WERI-Rb-1 (cell line): ENCODE measurements around the gene SLC22A23.

Source experiments
- DNase-seq: peaks from one replicate; pipeline ENCODE4 v3.0.0-alpha.2; 2020
- H3K27ac ChIP-seq: fragments of 250-450 bp; sonication (Bioruptor Pico); 2 replicates; pipeline ENCODE4 v1.5.1; 2020; ENCODE audit warnings: mild to moderate bottlenecking, moderate library complexity
- H3K27me3 ChIP-seq: fragments of 250-450 bp; sonication (Bioruptor Pico); 2 replicates; pipeline ENCODE4 v1.5.1; 2021; ENCODE audit warnings: mild to moderate bottlenecking, low read depth, moderate library complexity; ENCODE audit not compliant: insufficient read depth, severe bottlenecking
- H3K36me3 ChIP-seq: fragments of 250-450 bp; sonication (Bioruptor Pico); 2 replicates; pipeline ENCODE4 v1.5.1; 2020; ENCODE audit warnings: mild to moderate bottlenecking, moderate library complexity
- H3K4me3 ChIP-seq: 2 replicates; pipeline ENCODE4 v1.5.1; 2011; ENCODE audit warnings: low read depth, mild to moderate bottlenecking, control low read depth, low read length
- H3K9me3 ChIP-seq: fragments of 250-450 bp; sonication (Bioruptor Pico); 2 replicates; pipeline ENCODE4 v1.5.1; 2021; ENCODE audit warnings: mild to moderate bottlenecking, moderate library complexity; ENCODE audit not compliant: severe bottlenecking
- CTCF ChIP-seq: IDR thresholded peaks from 2 replicates; pipeline ENCODE4 v1.5.1; 2011; ENCODE audit warnings: low read depth, mild to moderate bottlenecking, control low read depth, inconsistent platforms, low read length

SLC22A23 gene

DNA sequence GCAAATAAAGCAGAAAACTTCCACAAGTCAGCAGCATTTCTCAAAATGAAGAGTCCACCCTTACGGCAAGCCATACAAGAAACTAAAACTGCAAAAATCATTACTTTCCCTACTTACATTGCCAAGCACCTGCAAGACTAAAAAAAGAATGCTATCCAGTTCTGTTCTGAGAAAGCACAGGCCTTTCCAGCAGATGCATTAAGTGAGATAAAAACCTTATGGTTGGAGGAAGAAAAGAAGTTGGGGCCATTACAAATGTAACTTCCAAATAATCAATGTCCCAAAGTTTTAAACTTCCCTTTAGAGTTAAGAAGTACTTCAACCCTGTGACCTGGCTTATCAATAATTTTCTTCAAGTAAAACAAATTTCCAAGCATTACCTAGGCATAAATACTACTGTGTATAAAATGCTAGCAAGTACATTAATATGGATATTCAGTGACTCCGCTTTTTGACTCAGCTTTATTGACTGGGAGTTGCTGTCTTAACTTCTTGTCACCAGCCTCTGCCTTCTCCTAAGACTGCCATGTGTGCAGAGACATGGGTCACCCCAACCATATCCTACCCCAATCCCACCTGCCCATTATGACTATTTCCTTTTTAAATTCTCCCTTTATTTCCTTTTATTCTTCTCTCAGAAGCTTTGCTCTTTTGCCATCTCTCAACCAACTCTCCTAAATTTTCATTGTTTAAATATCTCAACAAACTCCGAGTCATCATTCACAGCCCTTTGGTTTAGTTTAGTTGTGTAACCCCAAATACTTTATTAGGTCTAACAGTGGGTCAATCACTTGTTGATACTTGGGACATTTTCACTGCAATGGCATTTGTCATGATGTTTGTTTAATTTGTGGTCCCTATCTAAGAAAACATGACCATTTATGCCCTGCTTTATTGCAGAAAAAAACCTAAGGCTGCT lies 49.7 kb downstream of the SLC22A23 start:
- Histone ChIP-seq H3K4me3 (no peak overlapping the region), H3K36me3 (peaks cover 37% of the 10 kb centered on the region), H3K9me3 (no peaks in the 10 kb centered on the region), H3K27ac (no peak overlapping the region), H3K27me3 (no peaks in the 10 kb centered on the region)
- DNase-seq, result no peak
- TF ChIP-seq CTCF, result no peak

- DNase-seq, result no peak
- H3K36me3 ChIP-seq, result peaks cover 33% of the 10 kb centered on the region
- H3K4me3 ChIP-seq, result no peak overlapping the region
- no peaks in the 10 kb centered on the region for H3K9me3 ChIP-seq
- H3K27me3 ChIP-seq, result no peaks in the 10 kb centered on the region
- TF ChIP-seq CTCF, result no peak
- no peak overlapping the region for H3K27ac ChIP-seq
These were observed 50.5 kb downstream of the SLC22A23 start for GRCh38 chr6:3406362-3406821.

DNA sequence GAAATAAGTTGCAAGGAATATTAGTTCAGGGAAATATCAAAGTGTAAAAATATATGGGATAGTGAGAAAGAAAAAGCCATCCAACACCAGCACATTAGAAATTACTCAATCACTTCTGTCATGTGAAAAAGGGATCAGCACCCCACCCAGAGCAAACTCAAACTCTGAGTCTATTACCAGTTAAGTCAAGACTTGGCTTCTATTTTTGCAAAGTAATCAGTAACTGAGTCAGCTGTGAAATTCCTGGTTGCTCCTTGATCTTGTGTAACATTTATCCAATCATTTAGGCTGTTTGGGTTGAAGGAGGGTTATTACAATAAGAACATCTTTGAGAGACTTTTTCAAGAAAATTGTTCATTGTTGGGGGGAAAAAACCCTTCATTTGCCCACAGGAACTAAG lies 51.2 kb downstream of the SLC22A23 start:
- Histone ChIP-seq H3K36me3 (peaks cover 36% of the 10 kb centered on the region), H3K27ac (no peak overlapping the region), H3K27me3 (no peaks in the 10 kb centered on the region), H3K4me3 (no peak overlapping the region), H3K9me3 (no peaks in the 10 kb centered on the region)
- TF ChIP-seq CTCF, result no peak
- DNase-seq, result no peak

DNA sequence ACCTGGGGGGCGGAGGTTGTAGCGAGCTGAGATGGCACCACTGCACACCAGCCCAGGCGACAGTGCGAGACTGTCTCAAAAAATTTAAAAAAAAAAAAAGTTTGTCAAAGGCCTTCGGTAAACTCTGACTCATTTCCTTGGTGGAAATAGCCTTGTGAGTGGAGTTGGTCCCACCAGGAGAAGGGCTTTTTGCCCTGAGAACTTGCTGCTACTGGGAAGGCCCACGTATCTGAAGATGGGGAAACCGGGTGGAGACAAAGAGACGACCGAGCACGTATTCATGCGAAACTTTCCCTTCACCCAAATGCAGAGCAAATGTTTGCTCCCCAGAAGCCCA lies 51.7 kb downstream of the SLC22A23 start:
- no peak for TF ChIP-seq CTCF
- no peaks in the 10 kb centered on the region for H3K27me3 ChIP-seq
- H3K36me3 ChIP-seq, result peaks cover 37% of the 10 kb centered on the region
- DNase-seq, result no peak
- H3K4me3 ChIP-seq, result no peak overlapping the region
- no peak overlapping the region for H3K27ac ChIP-seq
- no peaks in the 10 kb centered on the region for H3K9me3 ChIP-seq

DNA sequence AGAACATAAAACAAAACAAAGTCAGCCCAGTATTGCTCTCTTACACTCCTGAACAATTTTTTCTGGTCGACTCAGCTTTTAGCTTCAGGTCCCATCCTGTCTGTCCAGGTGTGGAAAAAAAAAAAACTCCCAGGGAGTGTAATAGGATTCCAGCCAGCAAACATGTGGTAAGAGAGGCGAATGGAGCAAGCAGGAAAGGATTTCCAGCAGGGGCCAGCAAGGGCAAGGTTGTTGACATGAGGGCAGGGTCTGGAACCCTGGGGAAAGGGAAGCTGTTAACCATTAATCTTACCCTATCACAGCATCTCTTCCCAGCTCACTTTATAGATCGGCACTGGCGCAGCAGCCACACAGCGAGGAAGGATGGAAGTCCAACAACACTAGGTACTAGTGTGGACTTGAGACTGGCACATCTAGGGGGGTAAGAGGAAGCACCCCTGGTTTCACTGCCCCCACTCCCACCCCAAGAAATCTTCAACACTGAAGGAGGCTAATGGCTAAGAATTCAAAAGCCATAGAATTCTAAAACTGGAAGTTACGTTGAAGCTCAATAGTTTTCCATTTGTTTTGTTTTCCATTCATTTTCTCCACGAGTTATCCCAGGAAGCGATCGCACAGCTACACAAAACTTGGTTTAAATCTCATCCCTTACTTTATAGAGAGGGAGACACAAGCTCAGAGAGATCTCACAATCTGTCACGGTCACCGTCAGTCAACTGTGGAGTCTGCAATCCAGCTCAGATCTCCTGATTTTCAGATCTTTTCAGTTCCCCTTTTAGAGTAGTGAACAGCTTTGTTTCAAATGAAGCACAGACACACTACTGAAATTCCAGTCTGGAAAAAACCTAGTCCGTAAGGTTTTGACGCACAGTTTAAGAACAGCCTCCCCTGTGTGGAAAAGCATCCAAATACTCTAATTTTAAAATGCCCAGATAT lies 53.3 kb downstream of the SLC22A23 start:
- Histone ChIP-seq H3K4me3 (no peak overlapping the region), H3K27ac (peak overlapping the region; percentile 1), H3K9me3 (no peaks in the 10 kb centered on the region), H3K36me3 (peaks cover 23% of the 10 kb centered on the region), H3K27me3 (no peaks in the 10 kb centered on the region)
- TF ChIP-seq CTCF, result peak; percentile 25; the same call in 1 of the 2 replicates
- DNase-seq, result peak; percentile 74
